Measurements from ENCODE around the gene NPAS2. TPM values are rescaled to one million over a fixed set of nuclear protein-coding genes. Genes with fewer than 3 reads are reported as not detected.

NPAS2 gene, protein sequence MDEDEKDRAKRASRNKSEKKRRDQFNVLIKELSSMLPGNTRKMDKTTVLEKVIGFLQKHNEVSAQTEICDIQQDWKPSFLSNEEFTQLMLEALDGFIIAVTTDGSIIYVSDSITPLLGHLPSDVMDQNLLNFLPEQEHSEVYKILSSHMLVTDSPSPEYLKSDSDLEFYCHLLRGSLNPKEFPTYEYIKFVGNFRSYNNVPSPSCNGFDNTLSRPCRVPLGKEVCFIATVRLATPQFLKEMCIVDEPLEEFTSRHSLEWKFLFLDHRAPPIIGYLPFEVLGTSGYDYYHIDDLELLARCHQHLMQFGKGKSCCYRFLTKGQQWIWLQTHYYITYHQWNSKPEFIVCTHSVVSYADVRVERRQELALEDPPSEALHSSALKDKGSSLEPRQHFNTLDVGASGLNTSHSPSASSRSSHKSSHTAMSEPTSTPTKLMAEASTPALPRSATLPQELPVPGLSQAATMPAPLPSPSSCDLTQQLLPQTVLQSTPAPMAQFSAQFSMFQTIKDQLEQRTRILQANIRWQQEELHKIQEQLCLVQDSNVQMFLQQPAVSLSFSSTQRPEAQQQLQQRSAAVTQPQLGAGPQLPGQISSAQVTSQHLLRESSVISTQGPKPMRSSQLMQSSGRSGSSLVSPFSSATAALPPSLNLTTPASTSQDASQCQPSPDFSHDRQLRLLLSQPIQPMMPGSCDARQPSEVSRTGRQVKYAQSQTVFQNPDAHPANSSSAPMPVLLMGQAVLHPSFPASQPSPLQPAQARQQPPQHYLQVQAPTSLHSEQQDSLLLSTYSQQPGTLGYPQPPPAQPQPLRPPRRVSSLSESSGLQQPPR
- total RNA-seq (2022) (142 and 157 TPM in 2 replicates), Bru-seq, nascent RNA (percentile 96 among the genes with signal in this experiment), BruChase-seq, experiment 1, labeled RNA remaining after a 6-hour chase (percentile 93 among the genes with signal in this experiment), BruChase-seq, experiment 2, labeled RNA remaining after a 2-hour chase (percentile 92 among the genes with signal in this experiment)
- long read RNA-seq, full-length matches to known transcripts, result 12 of 79 reads
- long read RNA-seq, partial matches to known transcripts, result 28 of 79 reads
- long read RNA-seq, other reads (novel, unspliced or antisense), result 39 of 79 reads

DNA sequence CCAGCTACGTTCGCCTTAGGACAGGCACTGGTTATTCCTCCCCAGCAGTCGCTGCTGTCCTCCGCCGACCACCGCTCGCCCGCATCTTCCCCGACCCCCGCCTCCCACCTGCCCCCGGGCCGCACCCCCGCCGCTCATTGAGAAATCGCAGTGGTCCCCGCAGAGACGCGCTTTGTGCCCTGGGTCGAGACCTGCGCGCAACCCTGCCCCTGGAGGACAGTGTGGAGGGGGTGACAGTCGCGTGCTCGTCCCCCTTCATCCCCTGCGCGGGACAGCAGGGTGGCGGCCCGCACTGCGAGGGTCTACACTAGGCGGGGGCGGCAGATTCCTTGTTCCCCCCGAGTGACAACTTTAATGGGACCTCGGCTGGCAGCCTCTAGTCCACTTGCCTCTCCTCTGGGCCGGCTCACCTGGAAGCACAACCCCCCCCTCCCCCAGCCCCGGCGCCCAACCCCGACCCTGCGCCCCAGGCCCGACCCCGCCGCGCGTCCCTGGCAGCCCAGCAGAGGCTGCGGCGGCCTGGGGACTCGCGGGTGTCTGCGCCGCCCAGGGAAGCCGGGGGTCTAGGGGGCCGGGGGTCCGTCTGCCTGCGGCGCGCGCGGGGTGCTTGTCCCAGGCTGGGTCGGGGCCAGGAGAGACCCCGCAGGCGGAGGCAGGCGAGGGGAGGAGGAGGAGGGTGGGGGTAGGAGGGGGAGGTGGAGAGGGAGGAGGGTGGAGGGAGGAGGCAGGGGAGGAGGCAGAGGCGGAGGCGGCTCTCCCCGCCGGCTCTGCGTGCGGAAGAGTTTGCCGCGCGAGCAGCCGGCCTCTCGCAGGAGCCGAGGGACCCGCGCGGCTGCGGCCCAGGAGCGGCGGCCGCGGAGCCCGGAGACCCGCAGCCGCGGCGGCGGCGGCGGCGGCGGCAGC, at the start of gene NPAS2:
NPAS2 (plus strand) TSS at position 770 of the 903 bp plus-strand sequence. CDS start 84,616 bp downstream, outside the sequence.
- H3K4me1 Mint-ChIP-seq (ENCODE audit: low read depth, unreplicated experiment), result peaks cover 47% of the 10 kb centered on the region
- CTCF ChIA-PET, result interaction anchor here (0.7 to 1.6 kb wide), 5 partner anchors 36 to 89 kb away, joined by 3 to 7 read pairs (median 4); no protein-coding TSS in a partner anchor
- TF ChIP-seq, protein P1, sequence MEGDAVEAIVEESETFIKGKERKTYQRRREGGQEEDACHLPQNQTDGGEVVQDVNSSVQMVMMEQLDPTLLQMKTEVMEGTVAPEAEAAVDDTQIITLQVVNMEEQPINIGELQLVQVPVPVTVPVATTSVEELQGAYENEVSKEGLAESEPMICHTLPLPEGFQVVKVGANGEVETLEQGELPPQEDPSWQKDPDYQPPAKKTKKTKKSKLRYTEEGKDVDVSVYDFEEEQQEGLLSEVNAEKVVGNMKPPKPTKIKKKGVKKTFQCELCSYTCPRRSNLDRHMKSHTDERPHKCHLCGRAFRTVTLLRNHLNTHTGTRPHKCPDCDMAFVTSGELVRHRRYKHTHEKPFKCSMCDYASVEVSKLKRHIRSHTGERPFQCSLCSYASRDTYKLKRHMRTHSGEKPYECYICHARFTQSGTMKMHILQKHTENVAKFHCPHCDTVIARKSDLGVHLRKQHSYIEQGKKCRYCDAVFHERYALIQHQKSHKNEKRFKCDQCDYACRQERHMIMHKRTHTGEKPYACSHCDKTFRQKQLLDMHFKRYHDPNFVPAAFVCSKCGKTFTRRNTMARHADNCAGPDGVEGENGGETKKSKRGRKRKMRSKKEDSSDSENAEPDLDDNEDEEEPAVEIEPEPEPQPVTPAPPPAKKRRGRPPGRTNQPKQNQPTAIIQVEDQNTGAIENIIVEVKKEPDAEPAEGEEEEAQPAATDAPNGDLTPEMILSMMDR (IDR thresholded peaks at IDR 0.05; ENCODE audit: unreplicated experiment), result no peak
- peak within 1 kb of the TSS; percentile 73 for H3K4me3 Mint-ChIP-seq (ENCODE audit: low read depth, unreplicated experiment)
- H3K27ac Mint-ChIP-seq (ENCODE audit: unreplicated experiment), result peak within 1 kb of the TSS; percentile 94
- peaks cover 63% of the 10 kb centered on the region for H3K36me3 Mint-ChIP-seq (ENCODE audit: insufficient read depth, unreplicated experiment)
- intact Hi-C loops (cut with micrococcal nuclease; ENCODE audit: unreplicated experiment), result loop anchor here (2.0 to 10.0 kb wide), 4 partner anchors 39 to 165 kb away; no protein-coding TSS in a partner anchor
- no peaks in the 10 kb centered on the region for H3K9me3 Mint-ChIP-seq (ENCODE audit: low read depth, unreplicated experiment)
- no peaks in the 10 kb centered on the region for H3K27me3 Mint-ChIP-seq (ENCODE audit: unreplicated experiment)
- DNase-seq, result peak; percentile 60
- no TSS peak for BruUV-seq (replicated peaks)

DNA sequence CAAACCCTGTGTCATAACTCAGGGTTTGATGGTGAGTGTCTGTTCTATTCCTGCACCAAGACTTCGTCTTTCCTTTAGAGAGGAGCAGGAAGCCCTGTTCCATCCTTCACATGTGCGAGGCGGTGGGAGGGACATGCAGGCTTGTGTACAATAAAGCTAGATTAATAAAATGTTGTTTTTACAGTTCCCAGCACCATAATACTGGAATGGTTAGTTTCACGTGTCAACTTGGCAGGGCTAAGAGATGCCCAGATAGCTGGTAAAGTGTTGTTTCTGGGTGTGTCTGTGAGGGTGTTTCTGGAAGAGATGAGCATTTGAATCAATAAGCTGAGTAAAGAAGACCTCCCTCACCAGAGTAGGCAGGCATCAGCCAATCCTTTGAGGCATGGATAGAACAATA, 48.8 kb upstream of the NPAS2 start:
- TF ChIP-seq, protein P1 (IDR thresholded peaks at IDR 0.05; ENCODE audit: unreplicated experiment), result no peak
- intact Hi-C loops (cut with micrococcal nuclease; ENCODE audit: unreplicated experiment), result no loop called here
- H3K9me3 Mint-ChIP-seq (ENCODE audit: low read depth, unreplicated experiment), result no peaks in the 10 kb centered on the region
- BruUV-seq (replicated peaks), result no TSS peak
- H3K27ac Mint-ChIP-seq (ENCODE audit: unreplicated experiment), result no peak overlapping the region
- peaks cover 5% of the 10 kb centered on the region for H3K36me3 Mint-ChIP-seq (ENCODE audit: insufficient read depth, unreplicated experiment)
- H3K27me3 Mint-ChIP-seq (ENCODE audit: unreplicated experiment), result no peaks in the 10 kb centered on the region
- DNase-seq, result no peak
- CTCF ChIA-PET, result no interaction called here
- peaks cover 45% of the 10 kb centered on the region for H3K4me1 Mint-ChIP-seq (ENCODE audit: low read depth, unreplicated experiment)
- no peak overlapping the region for H3K4me3 Mint-ChIP-seq (ENCODE audit: low read depth, unreplicated experiment)

DNA sequence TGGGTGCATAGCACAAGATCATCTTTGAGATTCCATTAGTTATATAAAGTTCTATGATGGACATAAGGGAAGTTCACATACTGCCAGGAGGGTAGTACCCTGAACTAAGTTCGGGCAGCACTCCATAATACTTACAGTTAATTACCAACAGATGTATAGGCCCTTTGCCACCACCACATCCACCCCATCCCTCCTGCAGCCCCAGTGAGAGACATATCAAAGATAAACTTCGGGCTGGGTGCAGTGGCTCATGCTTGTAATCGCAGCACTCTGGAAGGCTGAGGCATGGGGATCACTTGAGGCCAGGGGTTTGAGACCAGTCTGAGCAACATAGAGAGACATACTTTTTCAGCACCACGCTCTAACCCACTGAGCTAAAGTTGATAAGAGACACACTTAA, 46.4 kb upstream of the NPAS2 start:
- Mint-ChIP-seq H3K4me1 (ENCODE audit: low read depth, unreplicated experiment) (peaks cover 30% of the 10 kb centered on the region), H3K9me3 (ENCODE audit: low read depth, unreplicated experiment) (peaks cover 2% of the 10 kb centered on the region), H3K27me3 (ENCODE audit: unreplicated experiment) (no peaks in the 10 kb centered on the region), H3K27ac (ENCODE audit: unreplicated experiment) (no peak overlapping the region), H3K4me3 (ENCODE audit: low read depth, unreplicated experiment) (no peak overlapping the region), H3K36me3 (ENCODE audit: insufficient read depth, unreplicated experiment) (no peaks in the 10 kb centered on the region)
- TF ChIP-seq, protein P1 (IDR thresholded peaks at IDR 0.05; ENCODE audit: unreplicated experiment), result no peak
- intact Hi-C loops (cut with micrococcal nuclease; ENCODE audit: unreplicated experiment), result no loop called here
- no TSS peak for BruUV-seq (replicated peaks)
- no peak for DNase-seq
- CTCF ChIA-PET, result no interaction called here
